Measurements from ENCODE around the gene MNT.

MNT gene

GRCh38 chr17:2343421-2343820 lies 57.4 kb downstream of the MNT start:
- Mint-ChIP-seq H3K4me1 (peaks cover 22% of the 10 kb centered on the region), H3K27me3 (ENCODE audit: low read depth, poor library complexity) (peaks cover 3% of the 10 kb centered on the region), H3K36me3 (ENCODE audit: low read depth) (peaks cover 19% of the 10 kb centered on the region), H3K4me3 (no peak overlapping the region), H3K27ac (no peak overlapping the region), H3K9me3 (no peaks in the 10 kb centered on the region)
- no peak for DNase-seq
- no peak for TF ChIP-seq CTCF (IDR thresholded peaks at IDR 0.05)

GRCh38 chr17:2338315-2338657 lies 62.6 kb downstream of the MNT start:
- Mint-ChIP-seq H3K27me3 (ENCODE audit: low read depth, poor library complexity) (no peaks in the 10 kb centered on the region), H3K27ac (peak overlapping the region; percentile 57), H3K4me3 (peak overlapping the region; percentile 87), H3K4me1 (peaks cover 32% of the 10 kb centered on the region), H3K9me3 (no peaks in the 10 kb centered on the region), H3K36me3 (ENCODE audit: low read depth) (peaks cover 18% of the 10 kb centered on the region)
- no peak for DNase-seq
- TF ChIP-seq CTCF (IDR thresholded peaks at IDR 0.05), result no peak

GRCh38 chr17:2337544-2338314 lies 63.1 kb downstream of the MNT start:
- no peak for TF ChIP-seq CTCF (IDR thresholded peaks at IDR 0.05)
- peak overlapping the region; percentile 87 for H3K4me3 Mint-ChIP-seq
- H3K9me3 Mint-ChIP-seq, result no peaks in the 10 kb centered on the region
- no peaks in the 10 kb centered on the region for H3K27me3 Mint-ChIP-seq (ENCODE audit: low read depth, poor library complexity)
- H3K36me3 Mint-ChIP-seq (ENCODE audit: low read depth), result peaks cover 15% of the 10 kb centered on the region
- peak; percentile 73 for DNase-seq
- H3K27ac Mint-ChIP-seq, result no peak overlapping the region
- H3K4me1 Mint-ChIP-seq, result peaks cover 32% of the 10 kb centered on the region

GRCh38 chr17:2336852-2337543 lies 63.9 kb downstream of the MNT start, which contains the start of gene SGSM2:
SGSM2 (plus strand) TSS chr17:2337501; CDS start chr17:2337689, 188 bp downstream.
- Mint-ChIP-seq H3K4me3 (peak within 1 kb of the TSS; percentile 87), H3K36me3 (ENCODE audit: low read depth) (peaks cover 14% of the 10 kb centered on the region), H3K9me3 (no peaks in the 10 kb centered on the region), H3K4me1 (peaks cover 32% of the 10 kb centered on the region), H3K27ac (peak within 1 kb of the TSS; percentile 98), H3K27me3 (ENCODE audit: low read depth, poor library complexity) (no peaks in the 10 kb centered on the region)
- no peak for TF ChIP-seq CTCF (IDR thresholded peaks at IDR 0.05)
- DNase-seq, result peak; percentile 86

GRCh38 chr17:2336215-2336851 lies 64.5 kb downstream of the MNT start, which contains the start of gene TSR1:
TSR1 (minus strand) TSS chr17:2336457; CDS start chr17:2336427, 30 bp downstream.
- no peak for TF ChIP-seq CTCF (IDR thresholded peaks at IDR 0.05)
- H3K4me3 Mint-ChIP-seq, result no peak within 1 kb of the TSS
- H3K27me3 Mint-ChIP-seq (ENCODE audit: low read depth, poor library complexity), result no peaks in the 10 kb centered on the region
- peak; percentile 91 for DNase-seq
- H3K27ac Mint-ChIP-seq, result peak within 1 kb of the TSS; percentile 98
- no peaks in the 10 kb centered on the region for H3K9me3 Mint-ChIP-seq
- peaks cover 32% of the 10 kb centered on the region for H3K4me1 Mint-ChIP-seq
- peaks cover 8% of the 10 kb centered on the region for H3K36me3 Mint-ChIP-seq (ENCODE audit: low read depth)
